WTC11 (cell line): ENCODE measurements around the gene AJAP1.

Source experiments
- CREB1 ChIP-seq: sonication (generic); formaldehyde crosslinking; IDR thresholded peaks from 2 replicates; pipeline ENCODE4 v1.8.0; 2023; ENCODE audit warnings: mild to moderate bottlenecking, missing genetic modification reagents
- IRF2 ChIP-seq: sonication (generic); formaldehyde crosslinking; IDR thresholded peaks from 2 replicates; pipeline ENCODE4 v1.8.0; 2022; ENCODE audit warnings: low read depth, missing genetic modification reagents, borderline replicate concordance
- KAT7 ChIP-seq: sonication (generic); formaldehyde crosslinking; IDR thresholded peaks from 2 replicates; pipeline ENCODE4 v1.8.1; 2023; ENCODE audit warnings: missing genetic modification reagents, mild to moderate bottlenecking, borderline replicate concordance
- ZNF121 ChIP-seq: sonication (generic); formaldehyde crosslinking; IDR thresholded peaks from 2 replicates; pipeline ENCODE4 v1.8.0; 2023; ENCODE audit warnings: missing genetic modification reagents
- TF ChIP-seq, protein P1 (sequence below): fragments of 200-600 bp; IDR thresholded peaks from 2 replicates; pipeline ENCODE4 v1.8.0; 2022; ENCODE audit warnings: antibody characterized with exemption
- TF ChIP-seq, protein P2 (sequence below): sonication (generic); formaldehyde crosslinking; IDR thresholded peaks from 2 replicates; pipeline ENCODE4 v1.8.0; 2022; ENCODE audit warnings: mild to moderate bottlenecking, missing genetic modification reagents
- TF ChIP-seq, protein P3 (sequence below): sonication (generic); formaldehyde crosslinking; IDR thresholded peaks from 2 replicates; pipeline ENCODE4 v1.8.0; 2022; ENCODE audit warnings: mild to moderate bottlenecking, missing genetic modification reagents

DNA sequence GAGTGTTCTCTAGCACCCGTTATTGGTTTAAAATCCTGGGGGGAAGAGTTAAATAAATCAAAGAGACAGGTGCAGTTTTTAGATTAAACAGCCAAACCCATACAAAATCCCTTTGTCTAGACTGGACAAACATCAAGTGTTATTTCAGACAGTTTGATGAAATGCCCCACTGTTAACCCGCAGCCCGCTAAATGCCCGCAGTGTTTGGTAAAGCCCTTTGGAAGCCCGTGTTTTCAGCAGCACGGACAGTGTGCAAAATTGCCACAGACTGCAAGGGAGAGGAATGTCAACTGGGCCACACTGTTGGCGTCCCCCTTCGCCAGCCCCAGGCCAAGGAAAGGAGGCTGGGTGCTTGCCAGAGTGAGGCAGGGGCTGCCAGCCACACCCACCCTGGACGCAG lies 26.6 kb downstream of the AJAP1 start:
- TF ChIP-seq CREB1: no peak
- TF ChIP-seq, protein P1, sequence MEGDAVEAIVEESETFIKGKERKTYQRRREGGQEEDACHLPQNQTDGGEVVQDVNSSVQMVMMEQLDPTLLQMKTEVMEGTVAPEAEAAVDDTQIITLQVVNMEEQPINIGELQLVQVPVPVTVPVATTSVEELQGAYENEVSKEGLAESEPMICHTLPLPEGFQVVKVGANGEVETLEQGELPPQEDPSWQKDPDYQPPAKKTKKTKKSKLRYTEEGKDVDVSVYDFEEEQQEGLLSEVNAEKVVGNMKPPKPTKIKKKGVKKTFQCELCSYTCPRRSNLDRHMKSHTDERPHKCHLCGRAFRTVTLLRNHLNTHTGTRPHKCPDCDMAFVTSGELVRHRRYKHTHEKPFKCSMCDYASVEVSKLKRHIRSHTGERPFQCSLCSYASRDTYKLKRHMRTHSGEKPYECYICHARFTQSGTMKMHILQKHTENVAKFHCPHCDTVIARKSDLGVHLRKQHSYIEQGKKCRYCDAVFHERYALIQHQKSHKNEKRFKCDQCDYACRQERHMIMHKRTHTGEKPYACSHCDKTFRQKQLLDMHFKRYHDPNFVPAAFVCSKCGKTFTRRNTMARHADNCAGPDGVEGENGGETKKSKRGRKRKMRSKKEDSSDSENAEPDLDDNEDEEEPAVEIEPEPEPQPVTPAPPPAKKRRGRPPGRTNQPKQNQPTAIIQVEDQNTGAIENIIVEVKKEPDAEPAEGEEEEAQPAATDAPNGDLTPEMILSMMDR: no peak
- TF ChIP-seq, protein P2, sequence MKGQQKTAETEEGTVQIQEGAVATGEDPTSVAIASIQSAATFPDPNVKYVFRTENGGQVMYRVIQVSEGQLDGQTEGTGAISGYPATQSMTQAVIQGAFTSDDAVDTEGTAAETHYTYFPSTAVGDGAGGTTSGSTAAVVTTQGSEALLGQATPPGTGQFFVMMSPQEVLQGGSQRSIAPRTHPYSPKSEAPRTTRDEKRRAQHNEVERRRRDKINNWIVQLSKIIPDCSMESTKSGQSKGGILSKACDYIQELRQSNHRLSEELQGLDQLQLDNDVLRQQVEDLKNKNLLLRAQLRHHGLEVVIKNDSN (CRISPR knock-in tag): no peak
- TF ChIP-seq ZNF121: no peak
- no peak for TF ChIP-seq KAT7 (CRISPR knock-in tag)
- TF ChIP-seq IRF2 (CRISPR knock-in tag): no peak
- TF ChIP-seq, protein P3, sequence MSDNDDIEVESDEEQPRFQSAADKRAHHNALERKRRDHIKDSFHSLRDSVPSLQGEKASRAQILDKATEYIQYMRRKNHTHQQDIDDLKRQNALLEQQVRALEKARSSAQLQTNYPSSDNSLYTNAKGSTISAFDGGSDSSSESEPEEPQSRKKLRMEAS (CRISPR knock-in tag): no peak
